ENCODE measurements around the gene MBNL1.

- TF ChIP-seq CTCF (IDR thresholded peaks at IDR 0.05) (no peak), POLR2A (IDR thresholded peaks at IDR 0.05) (no peak)
Observed at GRCh38 chr3:152254041-152254440, 14.7 kb upstream of the MBNL1 start.

Data from testis (tissue), 2 donors.